Brain microvascular endothelial cell (primary cell): ENCODE measurements around the gene KLK2.

Source experiments
- DNase-seq: peaks from one replicate; pipeline ENCODE4 v3.0.0-alpha.2; 2020
- H3K27ac ChIP-seq: fragments of 250-450 bp; sonication (Bioruptor Pico); 2 replicates; pipeline ENCODE4 v1.5.1; 2020; ENCODE audit warnings: mild to moderate bottlenecking, moderate library complexity
- H3K27me3 ChIP-seq: fragments of 250-450 bp; sonication (Bioruptor Pico); replicated peaks from 2 replicates; pipeline ENCODE4 v1.5.1; 2020; ENCODE audit warnings: mild to moderate bottlenecking
- H3K36me3 ChIP-seq: fragments of 250-450 bp; sonication (Bioruptor Pico); replicated peaks from 2 replicates; pipeline ENCODE4 v1.5.1; 2020; ENCODE audit warnings: mild to moderate bottlenecking
- H3K4me3 ChIP-seq: 2 replicates; pipeline ENCODE4 v1.5.1; 2011; ENCODE audit warnings: low read depth, mild to moderate bottlenecking, control low read depth, low read length, moderate library complexity
- in situ Hi-C: cut with HindIII; loops from 2 replicates; pipeline ENCODE4 v1.10.0; 2017; ENCODE audit warnings: low sequenced_read_pairs, low pct_ligation_motif_present
- TF ChIP-seq, protein P1 (sequence below): IDR thresholded peaks from 2 replicates; pipeline ENCODE4 v1.5.1; 2011; ENCODE audit warnings: low read depth, mild to moderate bottlenecking, moderate library complexity, low read length, control low read depth, inconsistent platforms; ENCODE audit errors: missing control alignments

Gene KLK2

DNA sequence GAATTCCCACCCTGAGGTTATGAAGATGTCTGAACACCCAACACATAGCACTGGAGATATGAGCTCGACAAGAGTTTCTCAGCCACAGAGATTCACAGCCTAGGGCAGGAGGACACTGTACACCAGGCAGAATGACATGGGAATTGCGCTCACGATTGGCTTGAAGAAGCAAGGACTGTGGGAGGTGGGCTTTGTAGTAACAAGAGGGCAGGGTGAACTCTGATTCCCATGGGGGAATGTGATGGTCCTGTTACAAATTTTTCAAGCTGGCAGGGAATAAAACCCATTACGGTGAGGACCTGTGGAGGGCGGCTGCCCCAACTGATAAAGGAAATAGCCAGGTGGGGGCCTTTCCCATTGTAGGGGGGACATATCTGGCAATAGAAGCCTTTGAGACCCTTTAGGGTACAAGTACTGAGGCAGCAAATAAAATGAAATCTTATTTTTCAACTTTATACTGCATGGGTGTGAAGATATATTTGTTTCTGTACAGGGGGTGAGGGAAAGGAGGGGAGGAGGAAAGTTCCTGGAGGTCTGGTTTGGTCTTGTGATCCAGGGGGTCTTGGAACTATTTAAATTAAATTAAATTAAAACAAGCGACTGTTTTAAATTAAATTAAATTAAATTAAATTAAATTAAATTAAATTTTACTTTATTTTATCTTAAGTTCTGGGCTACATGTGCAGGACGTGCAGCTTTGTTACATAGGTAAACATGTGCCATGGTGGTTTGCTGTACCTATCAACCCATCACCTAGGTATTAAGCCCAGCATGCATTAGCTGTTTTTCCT lies 11.5 kb upstream of the KLK2 start:
- in situ Hi-C loops = no loop called here
- Histone ChIP-seq H3K36me3 (no peaks in the 10 kb centered on the region), H3K27me3 (no peaks in the 10 kb centered on the region), H3K4me3 (no peak overlapping the region), H3K27ac (no peak overlapping the region)
- DNase-seq = no peak
- TF ChIP-seq, protein P1, sequence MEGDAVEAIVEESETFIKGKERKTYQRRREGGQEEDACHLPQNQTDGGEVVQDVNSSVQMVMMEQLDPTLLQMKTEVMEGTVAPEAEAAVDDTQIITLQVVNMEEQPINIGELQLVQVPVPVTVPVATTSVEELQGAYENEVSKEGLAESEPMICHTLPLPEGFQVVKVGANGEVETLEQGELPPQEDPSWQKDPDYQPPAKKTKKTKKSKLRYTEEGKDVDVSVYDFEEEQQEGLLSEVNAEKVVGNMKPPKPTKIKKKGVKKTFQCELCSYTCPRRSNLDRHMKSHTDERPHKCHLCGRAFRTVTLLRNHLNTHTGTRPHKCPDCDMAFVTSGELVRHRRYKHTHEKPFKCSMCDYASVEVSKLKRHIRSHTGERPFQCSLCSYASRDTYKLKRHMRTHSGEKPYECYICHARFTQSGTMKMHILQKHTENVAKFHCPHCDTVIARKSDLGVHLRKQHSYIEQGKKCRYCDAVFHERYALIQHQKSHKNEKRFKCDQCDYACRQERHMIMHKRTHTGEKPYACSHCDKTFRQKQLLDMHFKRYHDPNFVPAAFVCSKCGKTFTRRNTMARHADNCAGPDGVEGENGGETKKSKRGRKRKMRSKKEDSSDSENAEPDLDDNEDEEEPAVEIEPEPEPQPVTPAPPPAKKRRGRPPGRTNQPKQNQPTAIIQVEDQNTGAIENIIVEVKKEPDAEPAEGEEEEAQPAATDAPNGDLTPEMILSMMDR = no peak

DNA sequence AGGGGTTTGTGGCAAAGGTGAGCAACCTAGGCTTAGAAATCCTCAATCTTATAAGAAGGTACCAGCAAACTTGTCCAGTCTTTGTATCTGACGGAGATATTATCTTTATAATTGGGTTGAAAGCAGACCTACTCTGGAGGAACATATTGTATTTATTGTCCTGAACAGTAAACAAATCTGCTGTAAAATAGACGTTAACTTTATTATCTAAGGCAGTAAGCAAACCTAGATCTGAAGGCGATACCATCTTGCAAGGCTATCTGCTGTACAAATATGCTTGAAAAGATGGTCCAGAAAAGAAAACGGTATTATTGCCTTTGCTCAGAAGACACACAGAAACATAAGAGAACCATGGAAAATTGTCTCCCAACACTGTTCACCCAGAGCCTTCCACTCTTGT lies 3.8 kb upstream of the KLK2 start:
- Histone ChIP-seq H3K4me3 (no peak overlapping the region), H3K36me3 (no peaks in the 10 kb centered on the region), H3K27ac (no peak overlapping the region), H3K27me3 (no peaks in the 10 kb centered on the region)
- DNase-seq = no peak
- TF ChIP-seq, protein P1 = no peak
- in situ Hi-C loops = no loop called here

DNA sequence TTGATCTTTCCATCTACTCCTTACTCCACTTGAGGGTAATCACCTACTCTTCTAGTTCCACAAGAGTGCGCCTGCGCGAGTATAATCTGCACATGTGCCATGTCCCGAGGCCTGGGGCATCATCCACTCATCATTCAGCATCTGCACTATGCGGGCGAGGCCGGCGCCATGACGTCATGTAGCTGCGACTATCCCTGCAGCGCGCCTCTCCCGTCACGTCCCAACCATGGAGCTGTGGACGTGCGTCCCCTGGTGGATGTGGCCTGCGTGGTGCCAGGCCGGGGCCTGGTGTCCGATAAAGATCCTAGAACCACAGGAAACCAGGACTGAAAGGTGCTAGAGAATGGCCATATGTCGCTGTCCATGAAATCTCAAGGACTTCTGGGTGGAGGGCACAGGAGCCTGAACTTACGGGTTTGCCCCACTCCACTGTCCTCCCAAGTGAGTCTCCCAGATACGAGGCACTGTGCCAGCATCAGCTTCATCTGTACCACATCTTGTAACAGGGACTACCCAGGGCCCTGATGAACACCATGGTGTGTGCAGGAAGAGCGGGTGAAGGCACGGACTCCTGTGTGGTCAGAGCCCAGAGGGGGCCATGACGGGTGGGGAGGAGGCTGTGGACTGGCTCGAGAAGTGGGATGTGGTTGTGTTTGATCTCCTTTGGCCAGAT lies 2.7 kb upstream of the KLK2 start:
- in situ Hi-C loops = no loop called here
- no peaks in the 10 kb centered on the region for H3K36me3 ChIP-seq
- DNase-seq = no peak
- TF ChIP-seq, protein P1 = no peak
- H3K27ac ChIP-seq = no peak overlapping the region
- no peaks in the 10 kb centered on the region for H3K27me3 ChIP-seq
- H3K4me3 ChIP-seq = no peak overlapping the region

DNA sequence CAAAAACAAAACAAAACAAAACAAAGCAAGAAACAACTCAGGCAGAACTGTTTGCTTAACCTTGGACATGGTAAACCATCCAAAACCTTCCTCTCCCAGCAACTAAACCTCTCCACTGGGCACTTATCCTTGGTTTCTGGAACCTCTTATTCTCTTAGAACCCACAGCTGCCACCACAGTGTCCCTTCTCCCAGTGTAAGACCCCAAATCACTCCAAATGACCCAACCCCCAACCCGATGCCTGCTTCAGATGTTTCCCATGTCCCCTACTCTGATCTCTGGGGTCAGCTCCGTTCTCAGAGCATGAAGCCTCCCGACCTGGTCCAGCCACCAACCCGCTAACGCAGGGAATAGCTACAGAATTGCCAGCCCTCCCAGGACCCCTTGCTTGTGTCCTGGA lies 972 bp downstream of the KLK2 start:
- H3K27ac ChIP-seq = no peak overlapping the region
- no peaks in the 10 kb centered on the region for H3K27me3 ChIP-seq
- no peak for DNase-seq
- H3K36me3 ChIP-seq = no peaks in the 10 kb centered on the region
- H3K4me3 ChIP-seq = no peak overlapping the region
- TF ChIP-seq, protein P1 = no peak
- in situ Hi-C loops = no loop called here

DNA sequence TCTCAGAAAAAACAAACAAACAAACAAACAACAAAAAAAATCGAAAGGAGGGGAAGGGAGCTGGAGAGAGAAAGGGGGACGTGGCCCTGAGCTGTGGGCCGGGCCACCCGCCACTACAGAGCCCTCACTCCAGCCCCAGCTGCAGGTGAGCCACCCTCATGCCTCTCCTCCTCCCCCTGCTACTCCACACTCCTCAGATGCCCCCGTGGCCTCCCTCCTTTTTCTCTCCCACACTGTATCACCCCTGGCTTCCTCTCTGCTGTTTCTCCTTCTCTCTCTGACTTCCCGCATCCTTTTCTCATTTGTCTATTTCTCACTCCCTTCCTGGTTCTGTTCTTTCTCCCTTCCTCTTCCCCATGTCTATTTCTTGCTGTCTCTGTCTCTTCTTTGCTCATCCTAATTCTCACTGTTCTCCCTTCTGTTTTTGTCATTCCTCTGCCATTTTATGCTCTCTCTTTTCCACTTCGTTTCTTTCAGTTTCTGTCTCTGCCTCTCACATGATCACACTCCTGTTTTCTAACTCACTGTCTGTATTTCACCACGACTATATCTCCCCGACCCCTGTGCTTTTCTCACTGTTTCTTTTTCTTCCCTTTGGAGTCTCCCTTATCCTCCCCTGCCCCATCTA lies 2.7 kb downstream of the KLK2 start:
- TF ChIP-seq, protein P1 = no peak
- H3K27ac ChIP-seq = no peak overlapping the region
- in situ Hi-C loops = no loop called here
- no peaks in the 10 kb centered on the region for H3K27me3 ChIP-seq
- no peak for DNase-seq
- no peak overlapping the region for H3K4me3 ChIP-seq
- H3K36me3 ChIP-seq = no peaks in the 10 kb centered on the region
